GM04504 (cell line): ENCODE measurements around the gene DCBLD1.

Source experiments
- DNase-seq: peaks from one replicate; pipeline ENCODE4 v3.0.0-alpha.2; 2012; ENCODE audit warnings: low read depth

Gene DCBLD1

DNA sequence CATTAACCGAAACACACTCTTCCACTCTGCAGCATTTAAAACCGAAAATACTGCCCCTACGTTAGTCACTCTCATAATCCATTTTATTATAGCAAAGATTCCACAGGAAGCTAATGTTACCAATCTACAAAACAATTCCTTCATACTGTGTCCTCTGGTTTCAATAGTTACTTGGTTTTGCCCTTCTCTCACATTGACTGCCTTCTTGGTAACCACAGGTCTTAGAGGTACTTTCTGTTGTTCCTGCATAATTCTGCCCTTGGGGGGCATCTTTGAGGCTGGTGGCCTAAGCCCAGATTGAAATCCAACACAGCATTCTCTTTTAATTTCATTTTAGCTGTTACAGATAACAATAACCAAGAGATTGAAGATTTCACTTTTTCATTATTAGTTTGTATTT, 9.8 kb upstream of the DCBLD1 start:
- DNase-seq, result no peak

- no peak for DNase-seq
Measured at GRCh38 chr6:117473401-117473800, 9.1 kb upstream of the DCBLD1 start.

DNA sequence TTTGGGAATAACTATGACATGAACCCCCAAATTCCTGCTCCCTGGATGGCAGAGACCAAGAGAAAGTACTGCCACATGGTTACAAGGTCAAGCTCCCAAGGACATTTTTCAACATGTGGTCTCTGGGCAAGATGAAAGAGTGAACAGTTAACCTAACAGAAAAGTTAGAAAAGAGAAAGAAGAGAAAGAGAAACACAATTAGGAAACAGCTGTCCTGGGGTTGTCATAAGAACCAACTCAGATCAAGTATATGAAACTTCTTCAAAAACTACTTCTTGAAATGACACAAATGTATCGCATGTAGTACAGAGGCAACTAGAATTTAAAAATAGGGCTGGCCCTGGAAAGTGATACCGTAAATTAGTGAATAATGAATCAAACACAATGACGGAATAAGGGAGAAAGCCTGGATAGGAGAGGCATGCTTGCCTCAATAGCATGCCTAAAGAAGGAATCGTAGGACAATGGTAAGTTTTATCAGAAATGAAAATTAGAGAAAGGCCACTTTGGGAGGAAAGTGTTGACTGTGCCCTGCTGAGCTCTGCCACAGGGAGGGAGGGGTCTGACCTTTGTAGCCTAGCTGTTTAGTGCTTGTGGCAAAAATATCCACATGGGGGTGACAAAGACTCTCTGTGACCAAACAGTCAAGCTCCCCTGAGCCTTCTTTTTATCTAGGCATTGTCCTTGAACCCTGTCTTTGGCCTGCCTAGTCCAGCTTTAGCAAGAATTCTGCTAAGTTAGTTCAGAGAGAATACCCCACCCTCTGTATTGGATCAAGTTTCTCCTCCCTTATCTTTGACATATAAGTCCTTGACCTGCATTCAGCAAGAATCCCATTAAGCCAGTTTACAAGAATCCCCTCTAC, 4.3 kb upstream of the DCBLD1 start:
- DNase-seq, result no peak

DNA sequence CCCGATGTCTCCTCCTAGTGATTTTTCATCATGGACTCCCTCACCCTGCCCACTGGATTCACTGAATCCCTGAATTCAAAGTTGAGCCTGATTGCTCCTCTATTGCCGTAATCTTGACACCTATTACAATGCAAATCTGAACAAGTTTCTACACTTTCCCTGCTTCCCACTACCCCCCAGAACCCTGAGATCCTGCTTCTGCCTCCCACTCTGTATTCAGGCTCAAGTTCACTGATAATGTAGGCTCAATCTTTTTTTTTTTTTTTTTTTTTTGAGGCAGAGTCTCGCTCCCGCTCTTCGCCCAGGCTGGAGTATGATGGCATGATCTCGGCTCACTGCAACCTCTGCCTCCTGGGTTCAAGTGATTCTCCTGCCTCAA, 3.6 kb upstream of the DCBLD1 start:
- no peak for DNase-seq

GRCh38 chr6:117480651-117481050, 1.8 kb upstream of the DCBLD1 start:
- DNase-seq, result no peak

- DNase-seq, result no peak
Measured at GRCh38 chr6:117481278-117481925, 1.1 kb upstream of the DCBLD1 start.

GRCh38 chr6:117481926-117482239, 591 bp upstream of the DCBLD1 start:
- no peak for DNase-seq

DNA sequence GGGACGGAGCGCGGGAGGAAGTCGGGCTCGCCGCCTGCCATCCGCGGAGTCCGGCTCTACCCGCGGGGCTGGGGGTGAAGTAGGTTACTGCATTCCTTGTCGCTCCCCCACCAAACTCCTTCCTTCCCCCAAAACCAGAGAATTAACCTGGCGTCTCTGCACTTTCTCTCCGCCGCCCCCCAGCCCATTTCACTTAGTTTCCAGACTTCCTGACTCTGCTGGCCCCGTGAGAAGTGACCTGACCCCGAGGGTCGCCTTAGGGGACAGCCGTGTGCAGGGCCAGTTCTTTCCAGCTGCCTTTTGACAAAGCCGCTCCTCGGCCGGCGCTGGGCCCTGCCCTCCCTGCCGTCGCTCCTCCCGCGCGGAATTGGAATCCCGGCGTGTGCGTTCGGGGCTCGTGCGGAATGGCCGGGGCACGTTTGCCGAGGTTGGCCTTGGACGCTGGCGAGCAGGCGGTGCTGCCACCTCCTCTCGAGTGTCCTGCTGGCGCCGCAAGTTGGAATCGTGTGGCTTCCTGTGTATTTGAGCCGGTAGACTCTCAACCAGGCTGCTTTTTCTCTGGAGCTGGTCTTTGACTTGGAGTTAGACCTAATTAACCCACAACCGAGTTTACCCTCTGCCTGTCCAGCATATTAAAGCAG, 650 bp downstream of the DCBLD1 start:
- peak; percentile 25 for DNase-seq

DNA sequence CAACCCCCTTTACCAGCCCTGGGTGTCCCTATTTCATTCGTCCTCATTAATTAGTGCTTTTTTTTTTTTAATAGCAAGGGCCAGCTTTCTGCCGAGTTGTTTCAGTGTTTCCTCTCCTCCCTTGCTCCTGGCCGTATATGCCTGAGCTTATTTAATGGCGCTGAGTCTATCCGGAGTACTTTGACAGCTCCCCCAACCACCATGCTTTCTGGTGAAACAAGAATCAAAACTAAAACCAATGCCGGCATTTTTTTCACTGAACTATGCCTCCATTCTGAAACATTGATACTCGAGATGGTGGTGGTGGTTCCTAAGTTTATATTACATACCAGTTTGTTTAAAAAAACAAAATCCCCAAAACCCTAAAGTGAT, 1.2 kb downstream of the DCBLD1 start:
- no peak for DNase-seq

DNA sequence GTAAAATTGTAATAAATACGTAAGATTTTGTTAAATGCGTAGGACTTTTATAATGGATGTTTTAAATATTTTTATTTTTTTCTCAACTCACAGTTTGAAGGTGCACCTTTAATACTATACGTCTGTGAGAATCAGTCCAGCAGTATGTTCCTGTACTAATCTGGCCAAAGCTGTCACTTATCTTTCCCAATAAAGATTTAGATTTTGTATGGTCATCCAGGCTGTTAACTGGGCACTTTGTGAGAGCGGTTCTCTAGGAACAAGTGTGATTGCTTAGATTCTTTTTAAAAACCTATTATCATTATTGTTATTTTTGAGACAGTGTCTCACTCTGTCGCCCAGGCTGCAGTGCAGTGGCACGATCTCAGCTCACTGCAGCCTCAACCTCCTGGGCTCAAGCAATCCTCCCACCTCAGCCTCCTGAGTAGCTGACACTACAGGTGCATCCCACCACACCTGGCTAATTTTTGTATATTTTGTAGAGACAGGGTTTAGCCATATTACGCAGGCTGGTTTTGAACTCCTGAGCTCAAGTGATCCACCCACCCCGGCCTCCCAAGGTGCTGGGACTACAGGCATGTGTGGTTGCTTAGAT, 1.7 kb downstream of the DCBLD1 start:
- DNase-seq, result no peak

- no peak for DNase-seq
Measured at GRCh38 chr6:117485433-117485832, 3.0 kb downstream of the DCBLD1 start.

GRCh38 chr6:117487821-117488220, 5.3 kb downstream of the DCBLD1 start:
- DNase-seq, result peak; percentile 60

DNA sequence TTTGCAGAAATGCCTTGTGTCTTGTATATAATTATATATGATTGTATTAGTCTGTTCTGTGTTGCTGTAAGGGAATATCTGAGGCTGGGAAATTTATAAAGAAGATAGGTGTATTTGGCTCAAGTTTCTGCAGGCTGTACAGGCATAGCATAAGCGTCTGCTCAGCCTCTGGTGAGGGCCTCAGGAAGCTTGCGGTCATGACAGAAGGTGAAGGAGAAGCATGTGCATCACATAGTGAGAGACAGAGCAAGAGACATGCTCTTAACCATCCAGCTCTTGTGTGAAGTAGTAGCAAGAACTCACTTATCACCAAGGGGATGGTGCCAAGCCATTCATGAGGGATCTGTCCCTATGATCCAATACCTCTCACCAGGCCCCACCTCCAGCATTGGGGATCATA, 6.5 kb downstream of the DCBLD1 start:
- DNase-seq, result no peak

GRCh38 chr6:117491916-117492315, 9.4 kb downstream of the DCBLD1 start:
- DNase-seq, result no peak

GRCh38 chr6:117493470-117493869, 11.0 kb downstream of the DCBLD1 start:
- DNase-seq, result no peak

DNA sequence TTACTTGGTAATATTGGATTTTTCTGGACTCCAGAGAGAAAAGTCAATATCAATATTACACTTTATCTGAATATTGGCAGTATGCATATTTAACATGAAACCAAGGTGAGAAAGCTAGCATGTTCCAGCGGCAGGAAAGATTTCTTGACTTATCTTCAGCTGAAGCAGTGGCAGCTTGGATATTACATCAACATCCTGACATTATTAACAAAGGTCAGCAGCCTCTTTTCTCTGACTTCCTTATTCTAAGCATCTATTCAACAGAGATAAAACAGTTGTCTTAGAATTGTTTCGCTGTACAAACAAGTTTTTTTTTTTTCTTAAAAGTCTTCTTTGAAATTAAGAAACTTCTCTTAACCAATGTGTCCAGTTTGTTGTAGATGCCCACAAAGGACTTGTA, 11.8 kb downstream of the DCBLD1 start:
- no peak for DNase-seq

- DNase-seq, result no peak
Measured at GRCh38 chr6:117494694-117495318, 12.3 kb downstream of the DCBLD1 start.

DNA sequence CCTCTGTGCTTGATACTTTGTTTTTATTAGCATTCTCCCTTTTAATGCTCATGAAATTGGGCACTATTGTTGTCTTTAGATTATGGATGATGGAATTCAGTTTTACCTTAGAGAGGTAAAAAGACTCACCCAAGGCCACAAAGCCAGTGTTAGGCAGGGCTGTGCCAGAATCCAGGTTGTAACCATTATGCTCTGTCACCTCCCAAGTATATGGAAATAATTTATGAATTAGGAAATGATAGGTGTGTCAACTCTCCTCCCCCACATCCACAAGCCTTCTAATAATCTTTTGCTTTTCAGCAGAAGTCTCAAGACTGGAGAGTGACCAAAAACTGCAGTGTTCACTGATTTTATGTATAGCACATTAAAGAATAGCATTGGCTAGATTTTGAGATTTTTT, 13.0 kb downstream of the DCBLD1 start:
- DNase-seq, result no peak

DNA sequence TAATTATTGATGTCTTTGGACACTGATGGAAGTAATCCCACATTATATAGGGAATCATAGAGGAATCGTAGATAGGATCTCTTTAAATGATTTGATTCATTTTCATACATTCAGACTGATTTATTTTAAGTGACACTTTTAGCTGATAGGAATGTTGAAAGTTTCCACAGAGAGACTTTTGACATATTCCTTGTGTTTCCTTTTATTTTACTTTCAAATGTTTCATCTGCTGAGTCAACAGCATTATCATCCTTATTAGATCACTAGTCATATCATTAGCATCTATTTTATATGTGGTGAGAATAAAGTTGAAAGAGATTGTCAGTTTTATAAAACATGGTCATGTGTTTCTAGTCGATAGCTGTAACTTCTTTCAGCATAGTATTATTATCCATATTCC, 13.4 kb downstream of the DCBLD1 start:
- no peak for DNase-seq

- DNase-seq, result no peak
Measured at GRCh38 chr6:117496383-117496990, 14.0 kb downstream of the DCBLD1 start.

DNA sequence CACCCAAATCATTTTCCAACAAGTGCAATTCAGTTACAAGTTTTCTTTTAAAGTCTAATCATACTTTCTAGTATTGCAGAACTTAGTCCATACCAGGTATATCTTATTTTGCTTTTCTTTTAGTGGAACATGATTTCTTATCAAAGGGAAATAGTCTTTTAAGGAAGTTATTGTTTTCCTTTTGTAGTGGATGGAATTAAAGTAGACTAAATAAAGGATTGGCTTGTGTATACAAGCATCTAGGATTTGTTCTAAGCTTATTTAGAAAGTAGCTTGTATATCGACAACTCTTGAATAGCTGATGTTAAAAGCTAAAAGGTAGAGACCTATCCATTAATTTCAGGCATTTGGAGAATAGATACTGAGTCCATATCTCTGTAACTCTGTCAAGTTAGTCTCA, 14.8 kb downstream of the DCBLD1 start:
- no peak for DNase-seq

- peak; percentile 29 for DNase-seq
Measured at GRCh38 chr6:117498159-117498558, 15.7 kb downstream of the DCBLD1 start.
